GM18858 (cell line): ENCODE data around the gene FBXW8.

Source experiments
- ATAC-seq: cut with Tn5 transposase; IDR thresholded peaks from one replicate; pipeline ENCODE4 v1.9.1; 2021; ENCODE audit not compliant: unreplicated experiment

Gene FBXW8

GRCh38 chr12:116910645-116911451, at the start of gene FBXW8:
Gene FBXW8, plus strand, starts transcription at chr12:116910950. Its CDS starts 88 bp downstream, at chr12:116911038.
- peak; percentile 71 for ATAC-seq

- peak; percentile 58 for ATAC-seq
Observed at GRCh38 chr12:116861320-116861719, 49.4 kb upstream of the FBXW8 start.

- ATAC-seq, result no peak
Observed at GRCh38 chr12:116862167-116862566, 48.6 kb upstream of the FBXW8 start.

- ATAC-seq, result no peak
Observed at GRCh38 chr12:116863275-116863767, 47.4 kb upstream of the FBXW8 start.

GRCh38 chr12:116864371-116865160, 46.2 kb upstream of the FBXW8 start:
- ATAC-seq, result no peak

- no peak for ATAC-seq
Observed at GRCh38 chr12:116867523-116867922, 43.2 kb upstream of the FBXW8 start.

GRCh38 chr12:116870306-116870705, 40.4 kb upstream of the FBXW8 start:
- ATAC-seq, result no peak

GRCh38 chr12:116874324-116874995, 36.3 kb upstream of the FBXW8 start:
- no peak for ATAC-seq

- ATAC-seq, result no peak
Observed at GRCh38 chr12:116876151-116876869, 34.4 kb upstream of the FBXW8 start.

GRCh38 chr12:116878567-116879508, 31.9 kb upstream of the FBXW8 start:
- ATAC-seq, result no peak

GRCh38 chr12:116879509-116880212, 31.1 kb upstream of the FBXW8 start:
- ATAC-seq, result no peak

GRCh38 chr12:116880213-116880816, 30.4 kb upstream of the FBXW8 start:
- no peak for ATAC-seq

GRCh38 chr12:116880817-116881324, 29.9 kb upstream of the FBXW8 start:
- ATAC-seq, result no peak

- ATAC-seq, result no peak
Observed at GRCh38 chr12:116881325-116881876, 29.3 kb upstream of the FBXW8 start, which contains the start of gene HRK. Gene HRK, minus strand, starts transcription at chr12:116881441. Its CDS starts 134 bp downstream, at chr12:116881307.

- no peak for ATAC-seq
Observed at GRCh38 chr12:116881877-116882507, 28.8 kb upstream of the FBXW8 start.

- no peak for ATAC-seq
Observed at GRCh38 chr12:116882742-116883141, 28.0 kb upstream of the FBXW8 start.

- no peak for ATAC-seq
Observed at GRCh38 chr12:116884871-116885270, 25.9 kb upstream of the FBXW8 start.
